Stomach (tissue), 9 donors: ENCODE data around the gene HOXC11. TPM values are rescaled to one million over a fixed set of nuclear protein-coding genes. Genes with fewer than 3 reads are reported as not detected.

Experiments
- DNase-seq, 2 donors: peaks; one replicate each; pipeline versions ENCODE4 v3.0.0 to v3.0.0-alpha.2; 2013 to 2019
- H3K27ac ChIP-seq, 5 donors: fragments of 200-600 bp in 4 of 5; sonication (generic) in 4 of 5; one replicate each; pipeline ENCODE4 v1.5.1; 2013 to 2019; ENCODE audit warnings: mild to moderate bottlenecking in 1 of 5, moderate library complexity in 1 of 5
- H3K27me3 ChIP-seq, 3 donors: fragments of 200-600 bp; sonication (generic); one replicate each; pipeline ENCODE4 v1.5.1; 2017 to 2019; ENCODE audit warnings: mixed run types in 1 of 3
- H3K36me3 ChIP-seq, 4 donors: fragments of 200-600 bp; sonication (generic); 1 replicate in 3 of 4; 2 replicates in 1 of 4; pipeline ENCODE4 v1.5.1; 2016 to 2019
- H3K4me1 ChIP-seq, 4 donors: fragments of 200-600 bp; sonication (generic); one replicate each; pipeline ENCODE4 v1.5.1; 2016 to 2019
- H3K4me3 ChIP-seq, 4 donors: fragments of 200-600 bp; sonication (generic) in 3 of 4; one replicate each; pipeline ENCODE4 v1.5.1; 2016 to 2019; ENCODE audit warnings: mild to moderate bottlenecking in 1 of 4
- H3K9me3 ChIP-seq, 4 donors: fragments of 200-600 bp; sonication (generic); one replicate each; pipeline ENCODE4 v1.5.1; 2016 to 2019
- CTCF ChIP-seq, 7 experiments: fragments of 450-650 bp in 4 of 7; fragments of 200-600 bp in 3 of 7; sonication (generic) in 3 of 7; IDR thresholded peaks; one replicate each; pipeline ENCODE4 v1.5.1; 2016 to 2019; ENCODE audit warnings: antibody characterized with exemption in 7 of 7, control low read depth in 2 of 7, mild to moderate bottlenecking in 1 of 7
- EP300 ChIP-seq: sonication (generic); formaldehyde crosslinking; IDR thresholded peaks from one replicate; pipeline ENCODE4 v1.6.1; 2017; ENCODE audit warnings: antibody characterized with exemption
- POLR2A ChIP-seq, 4 donors: fragments of 450-650 bp; IDR thresholded peaks; one replicate each; pipeline ENCODE4 v1.6.1; 2016; ENCODE audit warnings: antibody characterized with exemption in 4 of 4, control low read depth in 2 of 4, mild to moderate bottlenecking in 1 of 4, moderate library complexity in 1 of 4
- POLR2AphosphoS5 ChIP-seq, 3 donors: sonication (generic); formaldehyde crosslinking; IDR thresholded peaks; one replicate each; pipeline ENCODE4 v1.6.1; 2016; ENCODE audit warnings: antibody characterized with exemption in 3 of 3
- WGBS, 5 donors: extraction: QIAGEN DNeasy Blood & Tissue Kit in 3 of 5; methylation state at CpG; one replicate each; pipeline versions ENCODE4 v1.1.5 to v1.1.7; 2013 to 2018; 5-methylcytosine and 5-hydroxymethylcytosine counted together
- intact Hi-C: fragments of 100-400 bp; cut with DNase I; formaldehyde crosslinking; loops from one replicate; pipeline ENCODE4 v1.15.1; 2023; ENCODE audit warnings: low total_unique reads
- polyA plus RNA-seq, 3 donors: library from polyadenylated mRNA; stranded (reverse); fragments of 200-250 nt; gene quantifications; one replicate each; pipeline ENCODE4 v1.2.3, GENCODE V29; 2013
- total RNA-seq, 5 donors: library from RNA; depleted of rRNA; stranded (reverse); fragments of >200 nt; gene quantifications; one replicate each; pipeline versions ENCODE4 v1.1.0 to v1.2.3, GENCODE V29; 2014 to 2016
- donor health status: healthy with polysubstance abuse.
- donor health status: Bipolar disorder and iron deficiency.
- donor health status: healthy.

HOXC11 gene
- total and polyA plus RNA-seq, 8 donors = not detected

GRCh38 chr12:53929527-53929926 lies 43.4 kb upstream of the HOXC11 start:
- Histone ChIP-seq H3K36me3 (no peaks in the 10 kb centered on the region), H3K9me3 (peaks cover 0 to 17% (median 6%) of the 10 kb centered on the region in 4 donors), H3K4me3 (no peak overlapping the region), H3K4me1 (peaks cover 0 to 11% (median 0%) of the 10 kb centered on the region in 4 donors), H3K27ac (no peak overlapping the region), H3K27me3 (peaks cover 26 to 100% (median 97%) of the 10 kb centered on the region in 3 donors)
- 16 to 31% (median 18%) methylated on average over 4 of the region's 4 CpGs for WGBS, 5 donors
- TF ChIP-seq POLR2AphosphoS5 (IDR thresholded peaks at IDR 0.05) = no peak
- TF ChIP-seq POLR2A (IDR thresholded peaks at IDR 0.05) = no peak
- TF ChIP-seq EP300 = no peak
- no peak for TF ChIP-seq CTCF (IDR thresholded peaks at IDR 0.05)
- intact Hi-C loops = no loop called here
- no peak for DNase-seq

GRCh38 chr12:53930591-53931255 lies 42.2 kb upstream of the HOXC11 start:
- H3K9me3 ChIP-seq = peaks cover 0 to 17% (median 6%) of the 10 kb centered on the region in 4 donors
- no peak for DNase-seq
- 9 to 14% (median 11%) methylated on average over 30 of the region's 30 CpGs for WGBS, 5 donors
- peaks cover 30 to 100% (median 97%) of the 10 kb centered on the region in 3 donors for H3K27me3 ChIP-seq
- intact Hi-C loops = no loop called here
- no peaks in the 10 kb centered on the region for H3K36me3 ChIP-seq
- no peak for TF ChIP-seq CTCF (IDR thresholded peaks at IDR 0.05)
- TF ChIP-seq POLR2AphosphoS5 (IDR thresholded peaks at IDR 0.05) = no peak
- TF ChIP-seq EP300 = no peak
- H3K4me3 ChIP-seq = no peak overlapping the region
- H3K27ac ChIP-seq = no peak overlapping the region
- peaks cover 0 to 19% (median 4%) of the 10 kb centered on the region in 4 donors for H3K4me1 ChIP-seq

- TF ChIP-seq POLR2A (IDR thresholded peaks at IDR 0.05) (no peak), CTCF (IDR thresholded peaks at IDR 0.05) (no peak), POLR2AphosphoS5 (IDR thresholded peaks at IDR 0.05) (no peak), EP300 (no peak)
- DNase-seq = no peak
- WGBS, 5 donors = 29 to 44% (median 40%) methylated on average over 4 of the region's 4 CpGs
- intact Hi-C loops = no loop called here
- no peak overlapping the region for H3K4me3 ChIP-seq
- no peak overlapping the region for H3K27ac ChIP-seq
- peaks cover 0 to 17% (median 6%) of the 10 kb centered on the region in 4 donors for H3K9me3 ChIP-seq
- peaks cover 37 to 100% (median 97%) of the 10 kb centered on the region in 3 donors for H3K27me3 ChIP-seq
- H3K4me1 ChIP-seq = peaks cover 0 to 24% (median 6%) of the 10 kb centered on the region in 4 donors
- no peaks in the 10 kb centered on the region for H3K36me3 ChIP-seq
Measured at GRCh38 chr12:53931844-53932581, 40.9 kb upstream of the HOXC11 start.

- Histone ChIP-seq H3K27me3 (peaks cover 31 to 100% (median 97%) of the 10 kb centered on the region in 3 donors), H3K4me1 (peaks cover 0 to 18% (median 7%) of the 10 kb centered on the region in 4 donors), H3K36me3 (no peaks in the 10 kb centered on the region), H3K9me3 (peaks cover 0 to 17% (median 3%) of the 10 kb centered on the region in 4 donors), H3K4me3 (no peak overlapping the region), H3K27ac (no peak overlapping the region)
- intact Hi-C loops = no loop called here
- DNase-seq = no peak
- TF ChIP-seq CTCF (IDR thresholded peaks at IDR 0.05) (no peak), POLR2AphosphoS5 (IDR thresholded peaks at IDR 0.05) (no peak), POLR2A (IDR thresholded peaks at IDR 0.05) (no peak), EP300 (no peak)
- 31 to 45% (median 35%) methylated on average over 4 of the region's 4 CpGs for WGBS, 5 donors
Measured at GRCh38 chr12:53932915-53933314, 40.0 kb upstream of the HOXC11 start.
